ENCODE results near the gene WAC. TPM values are rescaled to one million over a fixed set of nuclear protein-coding genes. Genes with fewer than 3 reads are reported as not detected.

Gene WAC
- total RNA-seq, 2 donors from 2014 or later, result 43.8 to 58.3 TPM

- intact Hi-C loops (cut with DNase I), result no loop called here
- peaks cover 11 to 23% of the 10 kb centered on the region in 2 donors for H3K36me3 ChIP-seq (replicated peaks in 1 of 2; ENCODE audit: insufficient read depth in 1 of 2, low read depth in 2 of 2)
- H3K4me3 ChIP-seq, result peak overlapping the region; percentile 92 to 98
- ATAC-seq, result peak; percentile 41
- H3K9me3 ChIP-seq, result no peaks in the 10 kb centered on the region
- 0% methylated on average over 16 to 24 of the region's 64 CpGs for WGBS, 2 donors
- H3K4me1 ChIP-seq, result peaks cover 42% of the 10 kb centered on the region
- H3K27ac ChIP-seq, result peak overlapping the region; percentile 96 to 100 (median 98)
- H3K27me3 ChIP-seq, result no peaks in the 10 kb centered on the region
- TF ChIP-seq POLR2A (IDR thresholded peaks at IDR 0.05) (no peak), CTCF (IDR thresholded peaks at IDR 0.05) (no peak)
- DNase-seq, result peak; percentile 64 to 81 (median 66)
Observed at GRCh38 chr10:28533571-28534304, 820 bp downstream of the WAC start.

GRCh38 chr10:28535846-28536245 is 2.9 kb downstream of the WAC start:
- H3K27ac ChIP-seq, result no peak overlapping the region
- H3K36me3 ChIP-seq (replicated peaks in 1 of 2; ENCODE audit: insufficient read depth in 1 of 2, low read depth in 2 of 2), result peaks cover 11 to 26% of the 10 kb centered on the region in 2 donors
- WGBS, 2 donors, result 83 to 93% methylated on average over 6 of the region's 6 CpGs
- TF ChIP-seq CTCF (IDR thresholded peaks at IDR 0.05) (no peak), POLR2A (IDR thresholded peaks at IDR 0.05) (no peak)
- intact Hi-C loops (cut with DNase I), result no loop called here
- ATAC-seq, result no peak
- H3K4me3 ChIP-seq, result no peak overlapping the region
- DNase-seq, result no peak
- H3K4me1 ChIP-seq, result peaks cover 37% of the 10 kb centered on the region
- no peaks in the 10 kb centered on the region for H3K27me3 ChIP-seq
- H3K9me3 ChIP-seq, result no peaks in the 10 kb centered on the region

- Histone ChIP-seq H3K4me1 (peaks cover 37% of the 10 kb centered on the region), H3K36me3 (replicated peaks in 1 of 2; ENCODE audit: insufficient read depth in 1 of 2, low read depth in 2 of 2) (peaks cover 11 to 26% of the 10 kb centered on the region in 2 donors), H3K27ac (no peak overlapping the region), H3K27me3 (no peaks in the 10 kb centered on the region), H3K9me3 (no peaks in the 10 kb centered on the region), H3K4me3 (no peak overlapping the region)
- TF ChIP-seq POLR2A (IDR thresholded peaks at IDR 0.05) (no peak), CTCF (IDR thresholded peaks at IDR 0.05) (no peak)
- DNase-seq (no peak), ATAC-seq (no peak)
- 75 to 84% methylated on average over 1 of the region's 1 CpG for WGBS, 2 donors
- intact Hi-C loops (cut with DNase I), result no loop called here
Observed at GRCh38 chr10:28538595-28538994, 5.7 kb downstream of the WAC start.

GRCh38 chr10:28540145-28540544 is 7.2 kb downstream of the WAC start:
- Histone ChIP-seq H3K36me3 (replicated peaks in 1 of 2; ENCODE audit: insufficient read depth in 1 of 2, low read depth in 2 of 2) (peaks cover 11 to 26% of the 10 kb centered on the region in 2 donors), H3K9me3 (no peaks in the 10 kb centered on the region), H3K4me1 (peaks cover 42% of the 10 kb centered on the region), H3K27me3 (no peaks in the 10 kb centered on the region), H3K27ac (no peak overlapping the region), H3K4me3 (no peak overlapping the region)
- WGBS, 2 donors, result 59 to 70% methylated on average over 3 of the region's 3 CpGs
- DNase-seq, result no peak
- intact Hi-C loops (cut with DNase I), result no loop called here
- ATAC-seq, result no peak
- TF ChIP-seq CTCF (IDR thresholded peaks at IDR 0.05) (no peak), POLR2A (IDR thresholded peaks at IDR 0.05) (no peak)

Measured in body of pancreas (tissue), 4 donors.